Measurements from ENCODE around the gene DKK1.

DKK1 gene

DNA sequence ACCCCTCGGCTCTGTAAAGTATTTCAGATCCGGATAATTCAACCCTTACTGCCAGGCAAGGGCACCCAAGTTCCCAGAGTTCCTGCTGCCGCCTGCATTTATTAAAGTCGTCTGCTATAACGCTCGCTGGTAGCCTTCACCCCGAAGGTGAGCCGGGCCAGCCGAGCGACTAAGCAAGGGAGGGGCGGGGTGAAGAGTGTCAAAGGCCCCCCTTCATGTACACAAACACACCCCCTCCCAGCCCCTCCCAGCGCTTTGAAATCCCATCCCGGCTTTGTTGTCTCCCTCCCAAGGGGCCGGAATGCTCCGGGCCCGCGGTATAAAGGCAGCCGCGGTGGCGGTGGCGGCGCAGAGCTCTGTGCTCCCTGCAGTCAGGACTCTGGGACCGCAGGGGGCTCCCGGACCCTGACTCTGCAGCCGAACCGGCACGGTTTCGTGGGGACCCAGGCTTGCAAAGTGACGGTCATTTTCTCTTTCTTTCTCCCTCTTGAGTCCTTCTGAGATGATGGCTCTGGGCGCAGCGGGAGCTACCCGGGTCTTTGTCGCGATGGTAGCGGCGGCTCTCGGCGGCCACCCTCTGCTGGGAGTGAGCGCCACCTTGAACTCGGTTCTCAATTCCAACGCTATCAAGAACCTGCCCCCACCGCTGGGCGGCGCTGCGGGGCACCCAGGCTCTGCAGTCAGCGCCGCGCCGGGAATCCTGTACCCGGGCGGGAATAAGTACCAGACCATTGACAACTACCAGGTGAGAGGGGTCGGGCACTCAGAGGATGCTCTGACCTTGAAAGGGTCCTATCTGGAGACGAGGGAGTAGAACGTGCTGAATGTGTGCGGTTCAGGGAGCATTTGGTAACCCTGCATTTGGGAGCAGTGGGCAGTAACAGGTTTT is at the start of gene DKK1:
TSS of gene DKK1 (plus strand) at position 349 of the 889 bp plus-strand sequence. CDS start at position 503, 154 bp downstream.
- in situ Hi-C loops (cut with HindIII; ENCODE audit: low sequenced_read_pairs), result loop anchor here (10.0 kb wide), 1 partner anchor 161 kb away; no protein-coding TSS in a partner anchor

DNA sequence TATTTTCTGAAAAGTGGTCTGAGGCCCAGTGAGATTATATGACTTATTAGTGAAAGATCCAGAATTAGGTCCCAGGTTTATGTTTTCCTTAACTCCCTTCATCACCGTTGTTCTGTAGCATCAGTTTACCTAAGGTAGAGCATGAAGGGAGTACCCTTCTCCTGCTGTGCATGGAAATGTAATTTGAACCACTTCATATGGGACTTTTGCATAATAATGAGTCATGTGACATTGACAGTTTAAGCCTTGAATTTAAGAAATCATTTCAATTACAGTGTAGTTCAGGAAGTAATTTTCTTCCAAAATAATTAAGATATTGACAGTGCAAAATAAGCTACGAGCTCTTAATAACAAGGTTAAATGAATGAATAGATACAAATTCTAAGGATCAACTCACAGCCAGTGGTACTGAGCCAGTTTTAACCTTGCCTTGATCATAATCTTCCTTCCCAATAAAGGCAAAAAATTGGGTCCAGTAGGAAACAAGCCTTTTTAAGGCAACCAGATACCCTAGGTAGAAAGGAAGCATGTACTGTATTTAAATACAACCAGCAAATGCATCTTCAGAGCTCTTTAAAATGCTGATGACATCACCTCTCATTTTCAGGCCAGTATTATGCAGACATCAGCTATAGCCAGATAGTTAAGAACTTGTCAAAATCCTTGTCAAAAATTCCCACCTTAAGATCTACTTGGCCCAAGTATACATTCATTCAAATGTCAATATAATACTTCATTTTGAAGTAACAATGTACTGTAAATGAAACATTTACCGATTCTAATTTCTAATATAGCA is 48.8 kb upstream of the DKK1 start:
- in situ Hi-C loops (cut with HindIII; ENCODE audit: low sequenced_read_pairs), result no loop called here

- in situ Hi-C loops (cut with HindIII; ENCODE audit: low sequenced_read_pairs), result no loop called here
Measured at GRCh38 chr10:52266858-52267257, 47.2 kb upstream of the DKK1 start.

- in situ Hi-C loops (cut with HindIII; ENCODE audit: low sequenced_read_pairs), result no loop called here
Measured at GRCh38 chr10:52268790-52269189, 45.3 kb upstream of the DKK1 start.

GRCh38 chr10:52269233-52269632 is 44.8 kb upstream of the DKK1 start:
- in situ Hi-C loops (cut with HindIII; ENCODE audit: low sequenced_read_pairs), result no loop called here

DNA sequence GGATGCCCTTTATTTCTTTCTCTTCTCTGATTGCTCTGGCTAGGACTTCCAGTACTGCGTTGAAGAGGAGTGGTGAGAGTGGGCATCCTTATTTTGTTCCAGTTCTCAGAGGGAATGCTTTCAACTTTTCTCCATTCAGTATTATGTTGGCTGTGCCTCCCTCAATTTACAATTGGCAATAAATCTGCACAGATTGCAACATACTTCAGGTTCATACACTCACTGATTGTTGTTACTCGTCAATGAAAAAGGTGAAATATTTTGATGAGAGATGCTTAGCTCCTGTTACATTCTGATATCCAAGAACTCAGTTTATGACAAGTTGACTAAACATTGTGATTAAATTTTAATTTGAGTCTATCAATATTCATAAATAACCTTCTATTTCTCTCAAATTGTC is 37.9 kb upstream of the DKK1 start:
- in situ Hi-C loops (cut with HindIII; ENCODE audit: low sequenced_read_pairs), result no loop called here

- in situ Hi-C loops (cut with HindIII; ENCODE audit: low sequenced_read_pairs), result no loop called here
Measured at GRCh38 chr10:52276986-52277385, 37.1 kb upstream of the DKK1 start.

DNA sequence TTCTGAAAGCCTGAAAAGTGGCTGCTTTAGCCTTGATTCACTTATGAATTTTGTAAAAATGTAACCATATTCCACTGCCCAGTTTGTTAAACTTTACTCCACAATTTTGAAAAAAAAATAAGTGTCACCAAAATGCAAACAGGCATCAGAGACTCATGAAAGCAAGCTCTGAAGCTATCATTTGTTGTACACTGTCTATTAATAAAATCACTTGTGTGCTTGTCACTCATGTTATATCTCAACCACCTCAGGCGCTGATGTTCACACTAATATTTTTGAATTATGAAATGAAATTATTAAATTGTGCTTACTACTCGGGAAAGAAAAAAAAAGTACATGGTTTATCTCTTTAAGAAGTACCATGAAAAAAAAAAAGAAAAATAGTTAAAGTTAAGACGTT is 34.5 kb upstream of the DKK1 start:
- in situ Hi-C loops (cut with HindIII; ENCODE audit: low sequenced_read_pairs), result no loop called here

DNA sequence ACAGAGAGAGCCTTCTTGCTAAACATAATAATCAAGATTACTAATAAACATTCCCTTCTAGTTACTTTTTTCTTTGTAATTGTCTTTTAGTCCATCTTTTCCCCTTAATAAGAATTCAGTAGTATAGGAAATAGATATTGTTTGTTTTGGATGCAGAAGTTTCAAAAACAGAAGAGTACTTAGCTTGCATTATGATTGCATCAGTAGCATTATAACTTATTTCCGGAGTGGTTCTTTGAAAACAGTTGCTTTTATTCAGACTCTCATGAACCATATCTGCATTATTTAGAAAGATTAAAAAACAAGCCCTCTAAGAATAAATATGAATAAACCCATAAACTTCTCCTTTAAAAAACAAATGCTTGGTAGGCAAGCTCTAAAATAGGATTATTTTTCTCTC is 34.0 kb upstream of the DKK1 start:
- in situ Hi-C loops (cut with HindIII; ENCODE audit: low sequenced_read_pairs), result no loop called here

GRCh38 chr10:52283174-52283573 is 30.9 kb upstream of the DKK1 start:
- in situ Hi-C loops (cut with HindIII; ENCODE audit: low sequenced_read_pairs), result no loop called here

DNA sequence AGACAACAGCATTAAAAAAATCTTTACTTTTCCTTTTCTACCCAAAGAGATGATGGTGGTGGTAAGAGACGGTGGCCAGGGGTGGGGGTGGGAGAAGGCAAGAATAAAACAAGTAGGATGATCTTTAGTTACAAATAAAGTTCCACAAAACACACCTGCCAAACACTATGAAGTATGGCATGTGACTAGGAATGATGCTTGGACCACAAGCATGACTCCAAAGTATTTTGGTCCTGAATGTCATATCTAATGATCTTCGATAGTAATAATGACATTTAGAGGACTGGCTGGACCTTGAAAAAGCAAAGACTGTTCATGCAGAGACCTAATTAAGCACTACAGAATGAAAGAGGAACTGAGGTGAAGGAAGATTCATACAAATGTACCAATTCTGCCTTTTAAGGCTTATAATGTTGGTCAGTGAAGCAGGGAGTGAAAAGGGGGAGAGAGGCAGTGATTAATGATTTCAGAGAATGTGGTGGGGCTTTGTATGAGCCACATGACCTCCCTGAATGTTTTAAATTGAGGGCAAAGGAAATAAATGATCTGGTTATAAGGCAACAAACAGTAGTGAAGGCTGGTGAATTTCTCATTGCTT is 29.6 kb upstream of the DKK1 start:
- in situ Hi-C loops (cut with HindIII; ENCODE audit: low sequenced_read_pairs), result no loop called here

DNA sequence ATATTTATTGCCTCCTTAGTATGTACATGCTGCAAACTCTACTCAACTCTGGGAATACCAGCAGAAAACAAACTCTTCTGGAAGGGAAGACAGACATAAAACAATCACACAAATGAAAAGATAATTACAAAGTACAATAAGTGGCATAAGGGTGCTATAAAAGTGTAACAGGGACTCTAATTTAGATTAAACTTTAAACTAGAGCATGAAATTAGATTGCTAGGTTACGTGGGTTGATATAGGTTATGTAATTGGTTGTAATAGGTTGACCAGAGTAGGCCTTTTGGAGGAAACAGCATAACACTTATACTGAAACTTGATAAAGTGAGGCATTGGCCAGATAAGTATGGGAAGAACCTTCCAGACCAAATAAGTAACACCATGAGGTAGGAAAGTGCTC is 26.2 kb upstream of the DKK1 start:
- in situ Hi-C loops (cut with HindIII; ENCODE audit: low sequenced_read_pairs), result no loop called here

GRCh38 chr10:52297747-52298146 is 16.3 kb upstream of the DKK1 start:
- in situ Hi-C loops (cut with HindIII; ENCODE audit: low sequenced_read_pairs), result no loop called here

GRCh38 chr10:52300599-52301277 is 13.3 kb upstream of the DKK1 start:
- in situ Hi-C loops (cut with HindIII; ENCODE audit: low sequenced_read_pairs), result no loop called here

- in situ Hi-C loops (cut with HindIII; ENCODE audit: low sequenced_read_pairs), result loop anchor here (5.0 kb wide), 2 partner anchors 184 to 244 kb away; no protein-coding TSS in a partner anchor
Measured at GRCh38 chr10:52308251-52309031, 5.6 kb upstream of the DKK1 start.

GRCh38 chr10:52312942-52313255 is 1.2 kb upstream of the DKK1 start:
- in situ Hi-C loops (cut with HindIII; ENCODE audit: low sequenced_read_pairs), result loop anchor here (10.0 kb wide), 1 partner anchor 162 kb away; no protein-coding TSS in a partner anchor

DNA sequence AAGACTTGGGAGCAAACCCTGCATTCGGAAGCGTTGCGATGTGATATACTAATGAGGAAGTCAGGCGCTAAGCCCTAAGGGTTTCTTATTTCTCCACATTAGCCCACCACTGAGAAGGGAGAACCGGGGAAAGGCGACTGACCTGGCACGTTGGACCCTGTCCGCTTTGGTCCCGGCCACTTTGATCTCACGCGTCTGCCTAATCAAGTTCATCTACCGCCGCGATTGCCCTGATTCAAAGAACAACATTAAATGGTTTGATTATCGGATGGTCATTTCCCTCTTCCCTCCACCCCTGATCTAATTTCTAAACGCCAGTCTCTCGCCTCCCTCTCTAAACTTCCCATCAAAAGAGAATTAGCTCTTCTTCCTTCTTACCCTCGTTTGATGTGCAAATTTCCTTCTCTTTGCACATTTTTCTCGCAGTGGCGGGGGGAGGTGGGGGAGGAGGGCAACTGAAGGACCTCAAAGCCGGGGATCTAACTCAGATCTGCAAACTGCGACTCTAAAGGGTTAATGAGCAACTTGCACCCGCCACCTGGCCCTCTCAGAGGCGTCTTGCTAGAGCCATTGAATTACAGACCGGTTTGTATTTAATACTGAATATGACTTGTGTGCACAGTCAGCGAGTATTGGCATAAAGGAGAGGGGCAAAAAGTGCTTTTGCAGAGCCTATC is 687 bp upstream of the DKK1 start:
- in situ Hi-C loops (cut with HindIII; ENCODE audit: low sequenced_read_pairs), result loop anchor here (10.0 kb wide), 1 partner anchor 161 kb away; no protein-coding TSS in a partner anchor

DNA sequence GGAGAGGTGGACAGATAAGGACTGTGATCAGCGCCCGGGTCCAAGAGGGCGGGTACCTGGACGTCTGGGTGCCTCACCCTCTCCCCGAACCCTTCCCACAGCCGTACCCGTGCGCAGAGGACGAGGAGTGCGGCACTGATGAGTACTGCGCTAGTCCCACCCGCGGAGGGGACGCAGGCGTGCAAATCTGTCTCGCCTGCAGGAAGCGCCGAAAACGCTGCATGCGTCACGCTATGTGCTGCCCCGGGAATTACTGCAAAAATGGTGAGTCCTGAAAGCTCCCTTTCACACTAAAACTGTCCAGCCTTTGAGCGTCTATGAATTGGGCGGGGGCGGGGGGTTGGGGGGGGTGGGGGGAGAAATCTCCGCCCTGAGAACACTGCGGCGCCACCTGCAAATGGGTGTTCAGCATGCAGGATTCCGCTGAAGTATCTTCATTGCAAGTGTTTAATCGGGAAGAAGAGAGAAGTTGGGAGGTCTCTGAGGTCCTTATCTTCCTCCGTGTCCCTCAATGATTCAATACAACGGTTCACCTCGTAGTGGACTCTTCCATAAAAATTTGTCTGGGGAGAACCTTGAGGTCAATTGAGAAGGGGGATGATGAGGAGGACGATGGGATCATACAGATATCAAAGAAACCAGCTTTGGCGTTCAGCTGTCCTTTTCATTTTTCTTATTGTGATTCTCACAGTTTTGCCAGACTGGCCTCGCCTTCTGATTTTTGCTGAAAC is 906 bp downstream of the DKK1 start:
- in situ Hi-C loops (cut with HindIII; ENCODE audit: low sequenced_read_pairs), result loop anchor here (10.0 kb wide), 1 partner anchor 160 kb away; no protein-coding TSS in a partner anchor

GRCh38 chr10:52316001-52316400 is 1.9 kb downstream of the DKK1 start:
- in situ Hi-C loops (cut with HindIII; ENCODE audit: low sequenced_read_pairs), result loop anchor here (10.0 kb wide), 1 partner anchor 159 kb away; no protein-coding TSS in a partner anchor

Measured in endothelial cell of hepatic sinusoid (primary cell).